ENCODE data around the gene PLEKHB1.

Gene PLEKHB1, protein sequence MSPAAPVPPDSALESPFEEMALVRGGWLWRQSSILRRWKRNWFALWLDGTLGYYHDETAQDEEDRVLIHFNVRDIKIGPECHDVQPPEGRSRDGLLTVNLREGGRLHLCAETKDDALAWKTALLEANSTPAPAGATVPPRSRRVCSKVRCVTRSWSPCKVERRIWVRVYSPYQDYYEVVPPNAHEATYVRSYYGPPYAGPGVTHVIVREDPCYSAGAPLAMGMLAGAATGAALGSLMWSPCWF

GRCh38 chr11:73645972-73646631 lies at the start of gene PLEKHB1:
Gene PLEKHB1, plus strand, starts transcription at chr11:73646581. Its CDS starts 28 bp downstream, at chr11:73646609.
- DNase-seq, result no peak

- no peak for DNase-seq
These were observed 48.9 kb upstream of the PLEKHB1 start for GRCh38 chr11:73597336-73597955.

DNA sequence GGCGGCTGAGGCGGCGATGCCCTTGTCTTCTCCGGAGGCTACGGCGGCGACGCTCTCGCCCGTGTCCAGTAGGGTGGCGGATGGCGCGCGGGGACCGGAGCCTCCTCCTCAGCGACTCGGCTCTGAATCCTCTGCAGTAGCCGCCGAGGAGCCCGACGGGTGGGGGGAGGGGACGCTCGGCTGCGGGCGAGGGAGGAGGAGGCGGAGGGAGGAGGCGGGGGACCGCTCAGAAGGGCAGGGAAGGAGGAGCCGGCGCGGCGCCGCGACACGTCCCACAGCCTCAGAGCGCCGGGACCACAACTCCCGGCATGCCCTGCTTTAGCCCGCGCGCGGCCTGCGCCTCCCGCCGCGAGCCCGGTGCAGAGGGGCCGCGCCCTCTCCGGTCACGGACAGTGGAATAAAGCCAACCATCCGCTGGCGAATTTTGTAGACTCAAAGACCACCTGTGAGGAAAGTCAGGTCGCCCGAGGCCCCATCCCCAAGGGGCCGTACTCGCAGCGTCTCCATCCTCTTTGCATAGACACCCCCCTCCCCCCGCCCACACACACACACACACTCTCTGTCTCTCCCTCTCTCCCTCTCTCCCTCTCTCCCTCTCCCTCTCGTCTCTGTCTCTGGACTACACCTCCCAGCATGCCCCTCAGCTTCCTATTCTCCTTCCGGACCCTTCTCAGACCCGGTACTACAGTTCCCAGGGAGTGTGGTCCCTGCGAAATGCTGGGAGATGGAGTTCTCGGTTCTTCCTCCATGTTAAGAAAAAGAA lies 48.2 kb upstream of the PLEKHB1 start, which contains the start of gene FAM168A:
Gene FAM168A (minus strand): TSS at position 157 of the 763 bp plus-strand sequence. CDS start 129,638 bp downstream, outside the sequence.
- peak; percentile 93 for DNase-seq

DNA sequence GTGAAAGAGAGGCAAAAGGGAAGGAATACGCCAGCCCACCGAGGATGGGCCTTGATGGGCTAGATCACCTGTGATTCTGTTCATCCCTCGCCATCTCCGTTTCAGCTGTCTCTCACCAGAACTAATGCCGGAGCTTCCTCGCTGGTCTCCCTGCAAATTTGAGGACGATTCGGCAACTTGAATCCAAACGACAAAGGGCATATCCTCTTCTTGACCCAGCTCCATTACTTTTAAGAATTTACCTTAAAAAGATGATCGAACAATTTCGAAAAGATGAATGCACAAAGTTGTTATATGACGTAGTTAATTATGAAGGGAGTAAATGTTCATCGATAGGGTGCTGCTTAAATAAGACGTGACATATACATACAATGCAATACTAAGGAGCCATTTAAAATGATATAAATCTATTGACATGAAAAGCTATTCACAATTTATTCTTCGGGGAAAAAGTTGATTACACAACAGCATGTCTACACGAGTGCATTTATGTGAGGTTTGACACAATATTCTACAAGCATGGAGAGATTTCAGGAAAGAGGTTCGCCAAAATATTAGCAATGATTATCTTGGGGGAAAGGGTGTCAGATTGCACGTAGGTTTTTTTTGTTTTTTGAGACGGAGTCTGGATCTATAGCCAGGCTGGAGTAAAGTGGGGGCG lies 47.5 kb upstream of the PLEKHB1 start:
- DNase-seq, result no peak

DNA sequence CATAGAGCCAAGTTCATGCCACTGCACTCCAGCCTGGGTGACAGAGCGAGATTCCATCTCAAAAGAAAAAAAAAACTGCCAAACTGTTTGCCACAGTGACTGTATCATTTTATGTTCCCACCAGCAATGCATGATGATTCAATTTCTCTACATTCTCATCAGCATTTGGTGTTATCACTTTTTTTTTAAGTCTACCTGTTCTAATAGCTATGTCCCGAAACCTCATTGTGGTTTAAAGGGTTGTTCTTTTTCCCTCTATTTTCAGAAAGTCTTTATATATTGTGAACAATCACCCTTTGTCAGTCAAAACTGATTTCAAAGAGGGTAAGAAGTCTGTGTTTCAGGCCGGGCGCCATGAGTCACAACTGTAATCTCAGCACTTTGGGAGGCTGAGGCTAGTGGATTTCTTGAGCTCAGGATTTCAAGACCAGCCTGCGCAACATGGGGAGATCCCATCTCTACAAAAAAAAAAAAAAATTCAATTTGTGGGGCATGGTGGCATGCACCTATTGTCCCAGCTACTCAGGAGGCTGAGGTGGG lies 33.7 kb upstream of the PLEKHB1 start:
- DNase-seq, result no peak

DNA sequence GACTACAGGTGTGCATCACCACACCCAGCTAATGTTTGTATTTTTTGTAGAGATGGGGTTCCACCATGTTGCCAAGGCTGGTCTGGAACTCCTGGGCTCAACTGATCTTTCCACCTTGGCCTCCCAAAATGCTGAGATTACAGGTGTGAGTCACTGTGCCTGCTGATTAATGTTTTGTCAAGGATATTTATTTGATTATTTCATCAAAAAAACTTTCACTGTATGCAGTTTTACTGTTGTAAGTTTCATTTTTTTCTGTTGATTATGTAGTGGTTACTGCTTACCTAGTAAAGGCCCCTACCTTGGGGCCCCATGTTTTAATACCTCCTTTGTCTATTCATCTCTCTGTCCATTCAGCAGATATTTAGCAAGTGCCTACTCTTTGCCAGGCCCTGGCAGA lies 31.8 kb upstream of the PLEKHB1 start:
- DNase-seq, result no peak

DNA sequence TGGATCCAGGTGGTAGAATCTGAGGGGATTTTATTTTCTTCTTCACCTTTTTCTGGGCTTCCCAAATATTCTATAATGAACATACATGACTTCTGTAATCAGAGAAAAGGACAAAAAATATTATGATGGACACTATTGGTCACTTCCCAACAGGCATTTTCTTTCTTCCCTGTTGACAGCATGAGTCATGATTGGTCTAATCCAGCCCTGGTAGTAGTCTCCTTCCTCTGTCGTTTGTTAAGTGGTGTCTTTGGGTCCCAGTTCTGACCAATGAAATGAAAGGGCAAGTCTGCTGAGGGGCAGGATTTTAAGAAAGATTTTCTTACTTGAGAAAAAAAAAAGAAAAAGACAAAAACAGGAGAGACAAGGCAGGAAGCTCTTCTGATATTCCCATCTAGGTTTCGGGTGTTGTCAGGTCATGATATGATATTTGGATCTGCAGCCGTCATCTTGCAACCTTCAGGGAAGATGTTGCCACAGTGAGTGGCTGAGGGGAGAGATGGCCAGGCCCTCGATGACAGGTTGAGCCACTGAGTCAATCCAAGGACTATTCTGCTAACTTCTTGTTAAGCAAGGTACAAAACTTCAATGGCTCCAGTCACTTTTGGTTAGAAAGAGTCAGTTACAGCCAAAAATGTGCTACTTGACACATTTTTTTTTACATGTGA lies 23.3 kb upstream of the PLEKHB1 start:
- DNase-seq, result no peak

- DNase-seq, result no peak
These were observed 22.7 kb upstream of the PLEKHB1 start for GRCh38 chr11:73623686-73624085.

DNA sequence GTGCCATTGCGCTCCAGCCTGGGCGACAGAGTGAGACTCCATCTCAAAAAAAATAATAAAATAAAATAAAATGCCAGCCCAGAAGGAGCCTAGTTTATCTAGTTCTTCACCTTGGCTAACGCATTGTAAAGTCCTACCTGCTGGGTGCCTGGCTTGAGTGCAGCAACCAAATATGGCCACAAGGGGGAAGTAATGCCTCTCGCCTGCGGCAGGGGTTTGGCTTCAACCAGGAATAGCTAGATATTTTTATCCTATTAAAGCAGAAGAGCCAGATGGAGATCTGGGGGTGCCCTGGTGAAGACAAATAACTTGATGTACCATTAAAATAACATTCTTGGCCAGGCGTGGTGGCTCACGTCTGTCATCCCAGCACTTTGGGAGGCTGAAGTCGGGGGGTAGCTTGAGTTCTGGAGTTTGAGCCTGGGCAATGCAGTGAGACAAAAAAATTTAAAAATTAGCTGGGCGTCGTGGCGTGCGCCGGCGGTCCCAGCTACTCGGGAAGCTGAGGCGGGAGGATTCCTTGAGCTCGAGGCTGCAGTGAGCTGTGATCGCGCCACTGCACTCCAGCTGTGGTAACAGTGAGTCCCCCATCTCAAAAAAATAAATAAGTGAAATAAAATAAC lies 20.6 kb upstream of the PLEKHB1 start:
- peak; percentile 76 for DNase-seq

- no peak for DNase-seq
These were observed 16.5 kb upstream of the PLEKHB1 start for GRCh38 chr11:73629907-73630306.

- DNase-seq, result no peak
These were observed 13.4 kb upstream of the PLEKHB1 start for GRCh38 chr11:73632996-73633395.

- DNase-seq, result no peak
These were observed 12.4 kb upstream of the PLEKHB1 start for GRCh38 chr11:73633999-73634398.

GRCh38 chr11:73635721-73636120 lies 10.7 kb upstream of the PLEKHB1 start:
- DNase-seq, result no peak

DNA sequence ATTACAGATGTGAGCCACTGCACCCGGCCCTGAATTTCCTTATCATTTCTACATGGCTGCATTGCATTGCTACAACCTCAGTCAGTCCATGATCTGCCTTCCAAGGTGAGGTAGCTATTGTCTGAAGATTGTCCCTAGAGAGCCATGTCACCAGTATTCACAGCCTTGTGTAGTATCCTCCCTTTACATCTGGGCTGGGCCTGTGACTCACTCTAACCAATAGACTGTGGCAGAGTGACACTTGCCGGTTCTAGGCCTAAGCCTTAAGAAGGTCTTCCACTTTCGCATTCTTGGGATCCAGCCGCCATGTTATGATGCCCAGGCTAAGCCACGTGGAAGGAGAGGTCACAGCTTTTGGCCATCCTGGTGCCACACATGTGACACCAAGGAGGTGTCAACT lies 10.1 kb upstream of the PLEKHB1 start:
- no peak for DNase-seq

DNA sequence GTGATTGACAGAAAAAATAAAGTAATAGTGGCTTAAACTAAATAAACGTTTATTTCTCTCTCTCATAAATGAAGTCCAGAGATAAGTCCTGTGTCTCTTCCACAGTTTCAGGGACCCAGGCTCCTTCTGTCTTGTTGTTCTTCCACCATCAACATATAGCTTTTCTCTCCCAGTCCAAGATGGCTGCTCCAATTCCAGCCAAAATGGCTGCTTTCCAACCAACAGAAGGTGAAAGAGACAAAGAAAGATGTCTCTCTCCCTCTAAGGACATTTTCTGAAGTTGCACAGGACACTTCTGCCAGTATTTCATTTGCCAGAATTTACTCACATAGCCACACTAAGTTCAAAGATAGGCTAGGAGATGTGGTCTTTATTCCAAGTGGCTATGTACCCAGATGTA lies 9.4 kb upstream of the PLEKHB1 start:
- no peak for DNase-seq

GRCh38 chr11:73640592-73640991 lies 5.8 kb upstream of the PLEKHB1 start:
- DNase-seq, result no peak

GRCh38 chr11:73641668-73642067 lies 4.7 kb upstream of the PLEKHB1 start:
- DNase-seq, result no peak

GRCh38 chr11:73645121-73645969 lies 1.0 kb upstream of the PLEKHB1 start:
- DNase-seq, result no peak

DNA sequence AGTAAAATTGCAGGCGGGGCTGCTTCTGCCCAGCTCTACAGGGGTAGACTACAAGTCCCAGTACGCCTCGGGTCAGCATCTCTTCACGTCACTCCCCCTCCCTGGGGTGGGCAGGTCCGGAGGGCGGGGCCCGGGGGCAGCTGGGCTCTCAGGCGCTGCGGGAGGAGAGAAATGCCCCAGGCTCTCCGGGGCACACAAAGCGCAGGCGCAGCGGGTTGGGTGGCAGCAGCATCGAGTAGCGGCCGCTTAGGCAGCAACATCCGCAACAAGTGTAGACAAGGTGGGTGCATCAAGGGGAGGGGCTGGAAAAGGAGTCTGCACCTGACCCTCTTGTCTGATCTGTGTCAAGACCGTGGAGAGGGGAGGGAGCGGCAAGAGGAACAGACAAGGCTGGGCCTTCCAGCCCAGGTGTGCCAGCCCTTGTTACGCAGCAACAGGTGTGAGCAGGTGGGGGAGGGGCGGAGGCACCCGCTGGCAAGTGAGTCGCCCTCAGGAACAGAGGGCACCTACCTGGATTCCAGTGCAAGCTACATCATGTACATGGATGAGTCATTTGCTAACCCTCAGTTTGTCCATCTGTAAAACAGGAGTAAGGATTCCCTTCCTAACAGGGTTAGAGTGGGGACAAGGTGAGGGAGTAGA lies 1.2 kb downstream of the PLEKHB1 start:
- DNase-seq, result peak; percentile 92

DNA sequence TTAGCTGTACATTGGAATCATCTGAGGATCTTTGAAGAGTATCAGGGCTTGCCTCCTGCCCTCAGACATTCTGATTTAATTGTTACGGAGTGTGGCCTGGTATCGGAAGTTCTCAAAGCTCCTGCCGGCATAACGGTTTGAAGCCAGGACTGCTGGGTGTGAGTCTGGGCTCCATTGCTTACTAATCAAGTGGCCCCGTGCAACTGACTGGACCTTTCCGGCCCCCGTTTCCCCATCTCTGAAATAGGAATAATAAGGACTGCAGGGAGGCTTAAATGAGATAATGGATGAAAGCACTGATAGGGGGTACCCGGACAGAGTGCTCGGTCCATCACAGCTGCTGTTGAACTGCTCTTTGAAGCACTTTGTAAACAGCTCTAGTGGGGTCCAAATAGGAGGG lies 1.7 kb downstream of the PLEKHB1 start:
- DNase-seq, result no peak
